Esophagus squamous epithelium (tissue), 4 donors: ENCODE results near the gene KAZN.

Experiments used
- POLR2A ChIP-seq, 4 donors: fragments of 450-650 bp; IDR thresholded peaks; one replicate each; pipeline ENCODE4 v1.6.1; 2017; ENCODE audit warnings: antibody characterized with exemption in 4 of 4, mild to moderate bottlenecking in 4 of 4, moderate library complexity in 3 of 4
- TF ChIP-seq, protein P1 (sequence below), 6 experiments: fragments of 450-650 bp in 4 of 6; fragments of 200-600 bp in 2 of 6; sonication (generic) in 2 of 6; IDR thresholded peaks; one replicate each; pipeline ENCODE4 v1.5.1; 2016 to 2019; ENCODE audit warnings: antibody characterized with exemption in 6 of 6, mild to moderate bottlenecking in 4 of 6, moderate library complexity in 4 of 6

DNA sequence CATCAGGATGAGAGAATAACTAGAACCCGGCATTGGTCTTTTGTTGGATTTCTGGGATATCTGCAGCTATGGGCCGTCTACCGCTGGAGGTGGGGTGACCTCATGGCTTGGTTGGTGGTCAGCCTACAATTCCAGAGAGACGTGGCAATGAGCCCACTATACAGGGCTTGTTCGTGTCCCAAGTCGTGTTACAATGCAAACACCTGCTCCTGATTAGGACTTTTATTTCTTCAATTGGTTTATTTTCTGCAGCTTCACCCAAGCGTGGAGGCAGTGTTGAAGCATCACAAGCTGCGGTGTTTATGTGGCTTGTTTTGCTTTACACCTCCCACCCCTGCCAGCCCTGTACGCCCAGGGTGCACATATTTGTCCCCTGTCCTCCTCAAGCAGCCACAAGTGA, 343.4 kb downstream of the KAZN start:
- TF ChIP-seq, protein P1, sequence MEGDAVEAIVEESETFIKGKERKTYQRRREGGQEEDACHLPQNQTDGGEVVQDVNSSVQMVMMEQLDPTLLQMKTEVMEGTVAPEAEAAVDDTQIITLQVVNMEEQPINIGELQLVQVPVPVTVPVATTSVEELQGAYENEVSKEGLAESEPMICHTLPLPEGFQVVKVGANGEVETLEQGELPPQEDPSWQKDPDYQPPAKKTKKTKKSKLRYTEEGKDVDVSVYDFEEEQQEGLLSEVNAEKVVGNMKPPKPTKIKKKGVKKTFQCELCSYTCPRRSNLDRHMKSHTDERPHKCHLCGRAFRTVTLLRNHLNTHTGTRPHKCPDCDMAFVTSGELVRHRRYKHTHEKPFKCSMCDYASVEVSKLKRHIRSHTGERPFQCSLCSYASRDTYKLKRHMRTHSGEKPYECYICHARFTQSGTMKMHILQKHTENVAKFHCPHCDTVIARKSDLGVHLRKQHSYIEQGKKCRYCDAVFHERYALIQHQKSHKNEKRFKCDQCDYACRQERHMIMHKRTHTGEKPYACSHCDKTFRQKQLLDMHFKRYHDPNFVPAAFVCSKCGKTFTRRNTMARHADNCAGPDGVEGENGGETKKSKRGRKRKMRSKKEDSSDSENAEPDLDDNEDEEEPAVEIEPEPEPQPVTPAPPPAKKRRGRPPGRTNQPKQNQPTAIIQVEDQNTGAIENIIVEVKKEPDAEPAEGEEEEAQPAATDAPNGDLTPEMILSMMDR (IDR thresholded peaks at IDR 0.05), result no peak
- no peak for TF ChIP-seq POLR2A (IDR thresholded peaks at IDR 0.05)
